ENCODE measurements around the gene PEAK1.

PEAK1 gene

GRCh38 chr15:77421370-77421700 is 1.4 kb upstream of the PEAK1 start:
- intact Hi-C loops (cut with DNase I; ENCODE audit: low total_unique reads) = loop anchor here (10.0 kb wide), 1 partner anchor 73 kb away; no protein-coding TSS in a partner anchor
- Histone ChIP-seq H3K36me3 (no peaks in the 10 kb centered on the region), H3K9me3 (no peaks in the 10 kb centered on the region), H3K27me3 (no peaks in the 10 kb centered on the region), H3K4me3 (peak overlapping the region; percentile 91 to 96), H3K27ac (peak overlapping the region; percentile 90 to 95), H3K4me1 (peaks cover 0 to 48% (median 25%) of the 10 kb centered on the region in 4 donors)
- TF ChIP-seq CTCF (IDR thresholded peaks at IDR 0.05) = no peak
- DNase-seq = no peak

- Histone ChIP-seq H3K27ac (peak within 1 kb of the TSS; percentile 93 to 95), H3K9me3 (no peaks in the 10 kb centered on the region)
- peak; percentile 28 to 74 for DNase-seq
Observed at GRCh38 chr15:77420610-77421369, 886 bp upstream of the PEAK1 start, which contains the start of gene HMG20A. Gene HMG20A, plus strand, starts transcription at chr15:77420888. Its CDS starts 37,520 bp downstream, at chr15:77458408.

DNA sequence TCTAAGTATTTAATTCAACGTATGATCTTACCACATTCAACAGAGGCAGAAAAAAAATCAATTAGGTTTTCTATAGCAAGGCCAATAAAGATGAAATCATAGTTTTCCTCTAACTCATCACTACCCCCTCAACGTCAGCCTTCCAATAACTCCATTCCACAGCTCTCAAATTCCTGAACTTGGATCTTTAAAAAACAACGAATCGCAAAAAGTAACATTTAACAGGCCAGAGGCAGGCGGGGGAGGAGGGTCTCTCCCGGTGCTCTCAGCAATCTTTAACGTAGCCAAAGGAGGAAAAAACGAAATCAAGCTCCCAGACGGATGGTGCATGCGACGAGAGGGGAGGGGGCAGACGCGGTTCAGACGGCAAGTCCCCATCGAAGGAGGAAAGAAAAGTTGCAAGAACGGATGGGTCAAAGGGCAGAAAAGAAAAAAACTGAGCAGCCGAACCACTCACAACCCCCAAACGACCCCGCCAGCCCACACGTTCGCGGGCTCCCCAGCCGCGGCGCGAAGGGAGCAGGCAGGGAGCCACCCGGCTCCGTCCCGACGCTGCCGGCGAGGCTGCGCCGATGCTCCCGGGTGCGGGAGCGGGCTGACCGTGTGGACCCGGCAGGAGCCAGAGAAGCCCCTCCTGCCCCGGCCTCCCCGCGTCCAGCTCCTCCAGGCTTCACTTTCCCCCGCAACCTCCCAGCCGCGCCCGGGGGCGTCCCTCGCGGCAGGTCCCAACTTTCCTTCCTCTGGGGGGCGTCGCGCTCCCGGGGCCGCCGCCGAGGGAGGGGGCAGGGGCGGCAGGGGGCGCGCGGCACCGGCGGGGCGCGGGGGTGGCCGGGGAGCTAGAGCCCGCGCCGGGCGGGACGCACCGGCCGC is 703 bp downstream of the PEAK1 start:
- H3K4me1 ChIP-seq = peaks cover 0 to 56% (median 25%) of the 10 kb centered on the region in 4 donors
- peak; percentile 22 to 68 for DNase-seq
- H3K27me3 ChIP-seq = no peaks in the 10 kb centered on the region
- H3K27ac ChIP-seq = peak overlapping the region; percentile 93 to 95
- intact Hi-C loops (cut with DNase I; ENCODE audit: low total_unique reads) = no loop called here
- H3K4me3 ChIP-seq = peak overlapping the region; percentile 91 to 96
- no peaks in the 10 kb centered on the region for H3K9me3 ChIP-seq
- no peaks in the 10 kb centered on the region for H3K36me3 ChIP-seq
- TF ChIP-seq CTCF (IDR thresholded peaks at IDR 0.05) = no peak

More at GRCh38 chr15:77420610-77421369, 886 bp upstream of the PEAK1 start, which contains the start of gene HMG20A:
- Histone ChIP-seq H3K4me1 (peaks cover 0 to 53% (median 28%) of the 10 kb centered on the region in 4 donors), H3K36me3 (no peaks in the 10 kb centered on the region), H3K27me3 (no peaks in the 10 kb centered on the region), H3K4me3 (peak within 1 kb of the TSS; percentile 91 to 96)
- TF ChIP-seq CTCF (IDR thresholded peaks at IDR 0.05) = no peak
- intact Hi-C loops (cut with DNase I; ENCODE audit: low total_unique reads) = loop anchor here (10.0 kb wide), 1 partner anchor 74 kb away; no protein-coding TSS in a partner anchor

- Histone ChIP-seq H3K27me3 (no peaks in the 10 kb centered on the region), H3K27ac (peak overlapping the region; percentile 93 to 95), H3K9me3 (no peaks in the 10 kb centered on the region), H3K4me3 (peak overlapping the region; percentile 91 to 96), H3K4me1 (peaks cover 0 to 56% (median 25%) of the 10 kb centered on the region in 4 donors), H3K36me3 (no peaks in the 10 kb centered on the region)
- no peak for DNase-seq
- no peak for TF ChIP-seq CTCF (IDR thresholded peaks at IDR 0.05)
- intact Hi-C loops (cut with DNase I; ENCODE audit: low total_unique reads) = no loop called here
Observed at GRCh38 chr15:77418391-77418965, 1.4 kb downstream of the PEAK1 start.

- peaks cover 0 to 47% (median 23%) of the 10 kb centered on the region in 4 donors for H3K4me1 ChIP-seq
- no peaks in the 10 kb centered on the region for H3K27me3 ChIP-seq
- no peak for TF ChIP-seq CTCF (IDR thresholded peaks at IDR 0.05)
- no peak overlapping the region for H3K4me3 ChIP-seq
- no peak for DNase-seq
- H3K9me3 ChIP-seq = no peaks in the 10 kb centered on the region
- intact Hi-C loops (cut with DNase I; ENCODE audit: low total_unique reads) = no loop called here
- no peaks in the 10 kb centered on the region for H3K36me3 ChIP-seq
- peak overlapping the region; percentile 93 to 95 for H3K27ac ChIP-seq
Observed at GRCh38 chr15:77417602-77418001, 2.3 kb downstream of the PEAK1 start.

Measured in tibial artery (tissue), 4 donors.